ENCODE data around the gene YKT6. TPM values are rescaled to one million over a fixed set of nuclear protein-coding genes. Genes with fewer than 3 reads are reported as not detected.
"Not testable (repeated sequence)": the region's sequence is repeated elsewhere in the genome, so short reads cannot be mapped to it uniquely, and the experiment has no call there.

The YKT6 gene
- total RNA-seq, 1 donor from 2014 or later: 83.7 TPM

- Mint-ChIP-seq H3K27ac (no peak overlapping the region), H3K27me3 (ENCODE audit: low read depth) (peaks cover 25% of the 10 kb centered on the region), H3K4me1 (peaks cover 11% of the 10 kb centered on the region), H3K9me3 (no peaks in the 10 kb centered on the region), H3K36me3 (no peaks in the 10 kb centered on the region), H3K4me3 (no peak overlapping the region)
- TF ChIP-seq, protein P1, sequence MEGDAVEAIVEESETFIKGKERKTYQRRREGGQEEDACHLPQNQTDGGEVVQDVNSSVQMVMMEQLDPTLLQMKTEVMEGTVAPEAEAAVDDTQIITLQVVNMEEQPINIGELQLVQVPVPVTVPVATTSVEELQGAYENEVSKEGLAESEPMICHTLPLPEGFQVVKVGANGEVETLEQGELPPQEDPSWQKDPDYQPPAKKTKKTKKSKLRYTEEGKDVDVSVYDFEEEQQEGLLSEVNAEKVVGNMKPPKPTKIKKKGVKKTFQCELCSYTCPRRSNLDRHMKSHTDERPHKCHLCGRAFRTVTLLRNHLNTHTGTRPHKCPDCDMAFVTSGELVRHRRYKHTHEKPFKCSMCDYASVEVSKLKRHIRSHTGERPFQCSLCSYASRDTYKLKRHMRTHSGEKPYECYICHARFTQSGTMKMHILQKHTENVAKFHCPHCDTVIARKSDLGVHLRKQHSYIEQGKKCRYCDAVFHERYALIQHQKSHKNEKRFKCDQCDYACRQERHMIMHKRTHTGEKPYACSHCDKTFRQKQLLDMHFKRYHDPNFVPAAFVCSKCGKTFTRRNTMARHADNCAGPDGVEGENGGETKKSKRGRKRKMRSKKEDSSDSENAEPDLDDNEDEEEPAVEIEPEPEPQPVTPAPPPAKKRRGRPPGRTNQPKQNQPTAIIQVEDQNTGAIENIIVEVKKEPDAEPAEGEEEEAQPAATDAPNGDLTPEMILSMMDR (IDR thresholded peaks at IDR 0.05; ENCODE audit: unreplicated experiment): no peak
- DNase-seq (ENCODE audit: low spot score in 2 of 2, unreplicated experiment in 2 of 2): no peak
Measured at GRCh38 chr7:44197474-44197873, 3.3 kb upstream of the YKT6 start.

- H3K9me3 Mint-ChIP-seq; DNase-seq (ENCODE audit: low spot score in 2 of 2, unreplicated experiment in 2 of 2); H3K36me3 Mint-ChIP-seq; H3K27ac Mint-ChIP-seq: not testable (repeated sequence)
- peaks cover 17% of the 10 kb centered on the region for H3K4me1 Mint-ChIP-seq
- H3K4me3 Mint-ChIP-seq: peak overlapping the region; percentile 44
- H3K27me3 Mint-ChIP-seq (ENCODE audit: low read depth): peaks cover 18% of the 10 kb centered on the region
Measured at GRCh38 chr7:44200163-44200562, 615 bp upstream of the YKT6 start.

- DNase-seq (ENCODE audit: low spot score in 2 of 2, unreplicated experiment in 2 of 2): no peak
- peaks cover 12% of the 10 kb centered on the region for H3K36me3 Mint-ChIP-seq
- peaks cover 13% of the 10 kb centered on the region for H3K27me3 Mint-ChIP-seq (ENCODE audit: low read depth)
- TF ChIP-seq, protein P1 (IDR thresholded peaks at IDR 0.05; ENCODE audit: unreplicated experiment): no peak
- peak overlapping the region; percentile 95 for H3K27ac Mint-ChIP-seq
- no peaks in the 10 kb centered on the region for H3K9me3 Mint-ChIP-seq
- peaks cover 17% of the 10 kb centered on the region for H3K4me1 Mint-ChIP-seq
- H3K4me3 Mint-ChIP-seq: peak overlapping the region; percentile 87
Measured at GRCh38 chr7:44201813-44202212, 1.0 kb downstream of the YKT6 start.

DNA sequence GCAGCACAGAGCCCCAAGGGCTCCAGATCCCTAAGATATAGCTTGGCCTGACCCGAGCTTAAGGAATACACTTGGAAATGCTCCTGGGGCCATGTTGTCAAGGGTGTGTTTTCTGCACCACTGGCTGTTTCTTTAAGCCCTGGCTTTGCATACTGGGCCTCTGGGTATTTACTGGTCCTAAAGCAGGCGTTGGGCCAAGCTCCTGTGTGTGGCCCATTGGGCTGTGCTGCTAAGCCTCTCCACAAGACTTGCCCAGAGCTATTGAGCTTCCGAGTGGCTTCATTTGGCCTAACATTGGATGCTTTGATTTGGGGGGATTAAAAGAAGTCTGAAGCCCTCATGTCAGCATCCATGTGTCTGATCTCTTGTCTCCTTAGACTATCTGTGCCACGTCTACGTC is 5.2 kb downstream of the YKT6 start:
- Mint-ChIP-seq H3K36me3 (peaks cover 21% of the 10 kb centered on the region), H3K4me1 (peaks cover 17% of the 10 kb centered on the region), H3K27ac (no peak overlapping the region), H3K27me3 (ENCODE audit: low read depth) (no peaks in the 10 kb centered on the region), H3K9me3 (no peaks in the 10 kb centered on the region), H3K4me3 (no peak overlapping the region)
- TF ChIP-seq, protein P1 (IDR thresholded peaks at IDR 0.05; ENCODE audit: unreplicated experiment): no peak
- DNase-seq (ENCODE audit: low spot score in 2 of 2, unreplicated experiment in 2 of 2): no peak

DNA sequence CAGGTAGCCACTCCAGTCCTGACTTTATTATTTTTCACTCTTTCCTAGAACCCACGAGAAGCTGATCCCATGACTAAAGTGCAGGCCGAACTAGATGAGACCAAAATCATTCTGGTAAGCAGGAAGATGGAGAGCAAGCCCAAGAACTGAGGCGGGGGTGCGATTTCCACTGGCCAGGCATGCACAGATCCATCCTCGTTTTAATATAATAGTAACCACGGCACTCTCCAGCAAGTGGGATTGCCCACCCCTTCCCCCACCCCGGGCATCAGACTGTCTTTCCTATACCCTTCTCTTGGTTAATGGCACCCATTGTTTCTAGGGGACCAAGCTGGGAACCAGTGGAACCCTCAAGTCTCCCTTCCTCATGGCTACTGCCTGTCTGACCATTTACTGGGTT is 7.3 kb downstream of the YKT6 start:
- TF ChIP-seq, protein P1 (IDR thresholded peaks at IDR 0.05; ENCODE audit: unreplicated experiment): no peak
- Mint-ChIP-seq H3K27ac (no peak overlapping the region), H3K4me1 (peaks cover 3% of the 10 kb centered on the region), H3K9me3 (no peaks in the 10 kb centered on the region), H3K4me3 (no peak overlapping the region), H3K27me3 (ENCODE audit: low read depth) (no peaks in the 10 kb centered on the region), H3K36me3 (peaks cover 21% of the 10 kb centered on the region)
- no peak for DNase-seq (ENCODE audit: low spot score in 2 of 2, unreplicated experiment in 2 of 2)

- Mint-ChIP-seq H3K36me3 (peaks cover 16% of the 10 kb centered on the region), H3K4me3 (no peak overlapping the region), H3K9me3 (no peaks in the 10 kb centered on the region), H3K27me3 (ENCODE audit: low read depth) (no peaks in the 10 kb centered on the region), H3K4me1 (peaks cover 4% of the 10 kb centered on the region), H3K27ac (no peak overlapping the region)
- TF ChIP-seq, protein P1 (IDR thresholded peaks at IDR 0.05; ENCODE audit: unreplicated experiment): no peak
- DNase-seq (ENCODE audit: low spot score in 2 of 2, unreplicated experiment in 2 of 2): no peak
Measured at GRCh38 chr7:44210107-44210506, 9.3 kb downstream of the YKT6 start.
